ENCODE results near the gene NRSN2. TPM values are rescaled to one million over a fixed set of nuclear protein-coding genes. Genes with fewer than 3 reads are reported as not detected.

Gene NRSN2
- polyA plus RNA-seq, 1 of the 3 experiments (the other 2 are of a cell fraction) = 146 TPM

DNA sequence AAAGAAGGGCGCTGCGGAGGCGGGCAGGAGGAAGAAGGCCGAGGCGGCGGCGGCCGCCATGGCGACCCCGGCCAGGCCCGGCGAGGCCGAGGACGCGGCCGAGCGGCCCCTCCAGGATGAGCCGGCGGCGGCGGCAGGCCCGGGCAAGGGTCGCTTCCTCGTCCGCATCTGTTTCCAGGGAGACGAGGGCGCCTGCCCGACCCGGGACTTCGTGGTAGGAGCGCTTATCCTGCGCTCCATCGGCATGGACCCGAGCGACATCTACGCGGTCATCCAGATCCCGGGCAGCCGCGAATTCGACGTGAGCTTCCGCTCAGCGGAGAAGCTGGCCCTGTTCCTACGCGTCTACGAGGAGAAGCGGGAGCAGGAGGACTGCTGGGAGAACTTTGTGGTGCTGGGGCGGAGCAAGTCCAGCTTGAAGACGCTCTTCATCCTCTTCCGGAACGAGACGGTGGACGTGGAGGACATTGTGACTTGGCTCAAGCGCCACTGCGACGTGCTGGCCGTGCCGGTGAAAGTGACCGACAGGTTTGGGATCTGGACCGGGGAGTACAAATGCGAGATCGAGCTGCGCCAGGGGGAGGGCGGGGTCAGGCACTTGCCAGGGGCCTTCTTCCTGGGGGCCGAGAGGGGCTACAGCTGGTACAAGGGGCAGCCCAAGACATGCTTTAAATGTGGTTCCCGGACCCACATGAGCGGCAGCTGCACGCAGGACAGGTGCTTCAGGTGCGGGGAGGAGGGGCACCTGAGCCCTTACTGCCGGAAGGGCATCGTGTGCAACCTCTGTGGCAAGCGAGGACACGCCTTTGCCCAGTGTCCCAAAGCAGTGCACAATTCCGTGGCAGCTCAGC, 48.8 kb upstream of the NRSN2 start:
- Histone ChIP-seq H3K9me2 (no peaks in the 10 kb centered on the region), H3K9ac (peak overlapping the region; percentile 95), H3K4me3 (ENCODE audit: low read depth in 2 of 2, low read length in 1 of 2) (peak overlapping the region; percentile 87 to 93), H3K9me3 (no peaks in the 10 kb centered on the region), H3K4me1 (ENCODE audit: control insufficient read depth in 1 of 2, insufficient read depth in 2 of 2, low read depth in 1 of 2, low read length in 1 of 2) (peaks cover 20 to 24% of the 10 kb centered on the region in 2 experiments), H3K27me3 (ENCODE audit: insufficient read depth) (no peaks in the 10 kb centered on the region), H3K36me3 (replicated peaks in 1 of 2; ENCODE audit: control insufficient read depth in 1 of 2, insufficient read depth in 2 of 2, low read length in 1 of 2) (peaks cover 15 to 20% of the 10 kb centered on the region in 2 experiments), H3K4me2 (peak overlapping the region; percentile 86), H4K20me1 (ENCODE audit: insufficient read depth) (peaks cover 16% of the 10 kb centered on the region), H2AFZ (ENCODE audit: low read depth) (peak overlapping the region; percentile 19; the same call in 1 of the 2 replicates), H3K27ac (ENCODE audit: low read depth in 2 of 2, low read length in 1 of 2) (peak overlapping the region; percentile 86 to 95), H3F3A (replicated peaks; ENCODE audit: insufficient read depth) (peaks cover 16% of the 10 kb centered on the region), H3K79me2 (ENCODE audit: insufficient read depth) (peaks cover 34% of the 10 kb centered on the region)
- CTCF ChIA-PET = interaction anchor here (1.0 to 3.3 kb wide), 4 partner anchors 11 to 33 kb away, joined by 3 to 23 read pairs (median 10); partner anchors contain the start of gene SOX12
- WGBS (ENCODE audit: low lambda C conversion rate) = under 1% methylated on average over 36 of the region's 75 CpGs
- peak; percentile 65 for DNase-seq
- POLR2A ChIA-PET = interaction anchor here (1.3 to 4.8 kb wide), 4 partner anchors 12 to 49 kb away, joined by 6 to 29 read pairs (median 10); partner anchors contain the start of genes NRSN2 and SOX12
- TF ChIP-seq GABPA (IDR thresholded peaks at IDR 0.05; ENCODE audit: low read depth) (peak; percentile 24; the same call in 1 of the 2 replicates), EP300 (IDR thresholded peaks at IDR 0.05; ENCODE audit: borderline replicate concordance in 1 of 2, low read depth in 1 of 2, low read length in 1 of 2) (no peak), SIN3A (IDR thresholded peaks at IDR 0.05; ENCODE audit: borderline replicate concordance, low read depth, low read length) (0 out of 2 replicates have a peak, but pooled peaks have one; percentile 10), MXI1 (IDR thresholded peaks at IDR 0.05; ENCODE audit: low read depth, low read length) (0 out of 2 replicates have a peak, but pooled peaks have one; percentile 8), FOSL2 (IDR thresholded peaks at IDR 0.05; ENCODE audit: borderline replicate concordance, low read depth) (no peak), YY1 (IDR thresholded peaks at IDR 0.05; ENCODE audit: low read depth) (peak; percentile 11; the same call in 1 of the 2 replicates), POLR2AphosphoS5 (IDR thresholded peaks at IDR 0.05; ENCODE audit: low read depth, low read length) (peak; percentile 64), TEAD4 (IDR thresholded peaks at IDR 0.05; ENCODE audit: borderline replicate concordance, insufficient read depth) (no peak), RFX5 (IDR thresholded peaks at IDR 0.05; ENCODE audit: low read length) (no peak), FOXM1 (IDR thresholded peaks at IDR 0.05; ENCODE audit: low read depth) (no peak; the same call in 1 of the 2 replicates), JUND (IDR thresholded peaks at IDR 0.05) (no peak), FOXJ3 (CRISPR knock-in tag; IDR thresholded peaks at IDR 0.05) (peak; percentile 20; the same call in 1 of the 2 replicates), TAF1 (IDR thresholded peaks at IDR 0.05; ENCODE audit: borderline replicate concordance, low read depth, low read length) (0 out of 2 replicates have a peak, but pooled peaks have one; percentile 19), ELF1 (IDR thresholded peaks at IDR 0.05) (no peak), MEF2A (IDR thresholded peaks at IDR 0.05; ENCODE audit: borderline replicate concordance, low read depth) (no peak), RXRA (IDR thresholded peaks at IDR 0.05; ENCODE audit: borderline replicate concordance, low read depth) (no peak), GATA2 (CRISPR knock-in tag; IDR thresholded peaks at IDR 0.05) (no peak), EZH2phosphoT487 (IDR thresholded peaks at IDR 0.05; ENCODE audit: borderline replicate concordance, low read depth) (no peak), NRF1 (IDR thresholded peaks at IDR 0.05; ENCODE audit: low read depth, low read length) (no peak), NFIC (IDR thresholded peaks at IDR 0.05; ENCODE audit: borderline replicate concordance) (no peak)
- TF ChIP-seq, protein P1, sequence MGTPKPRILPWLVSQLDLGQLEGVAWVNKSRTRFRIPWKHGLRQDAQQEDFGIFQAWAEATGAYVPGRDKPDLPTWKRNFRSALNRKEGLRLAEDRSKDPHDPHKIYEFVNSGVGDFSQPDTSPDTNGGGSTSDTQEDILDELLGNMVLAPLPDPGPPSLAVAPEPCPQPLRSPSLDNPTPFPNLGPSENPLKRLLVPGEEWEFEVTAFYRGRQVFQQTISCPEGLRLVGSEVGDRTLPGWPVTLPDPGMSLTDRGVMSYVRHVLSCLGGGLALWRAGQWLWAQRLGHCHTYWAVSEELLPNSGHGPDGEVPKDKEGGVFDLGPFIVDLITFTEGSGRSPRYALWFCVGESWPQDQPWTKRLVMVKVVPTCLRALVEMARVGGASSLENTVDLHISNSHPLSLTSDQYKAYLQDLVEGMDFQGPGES (IDR thresholded peaks at IDR 0.05; ENCODE audit: low read depth, low read length) = no peak
- TF ChIP-seq, protein P2, sequence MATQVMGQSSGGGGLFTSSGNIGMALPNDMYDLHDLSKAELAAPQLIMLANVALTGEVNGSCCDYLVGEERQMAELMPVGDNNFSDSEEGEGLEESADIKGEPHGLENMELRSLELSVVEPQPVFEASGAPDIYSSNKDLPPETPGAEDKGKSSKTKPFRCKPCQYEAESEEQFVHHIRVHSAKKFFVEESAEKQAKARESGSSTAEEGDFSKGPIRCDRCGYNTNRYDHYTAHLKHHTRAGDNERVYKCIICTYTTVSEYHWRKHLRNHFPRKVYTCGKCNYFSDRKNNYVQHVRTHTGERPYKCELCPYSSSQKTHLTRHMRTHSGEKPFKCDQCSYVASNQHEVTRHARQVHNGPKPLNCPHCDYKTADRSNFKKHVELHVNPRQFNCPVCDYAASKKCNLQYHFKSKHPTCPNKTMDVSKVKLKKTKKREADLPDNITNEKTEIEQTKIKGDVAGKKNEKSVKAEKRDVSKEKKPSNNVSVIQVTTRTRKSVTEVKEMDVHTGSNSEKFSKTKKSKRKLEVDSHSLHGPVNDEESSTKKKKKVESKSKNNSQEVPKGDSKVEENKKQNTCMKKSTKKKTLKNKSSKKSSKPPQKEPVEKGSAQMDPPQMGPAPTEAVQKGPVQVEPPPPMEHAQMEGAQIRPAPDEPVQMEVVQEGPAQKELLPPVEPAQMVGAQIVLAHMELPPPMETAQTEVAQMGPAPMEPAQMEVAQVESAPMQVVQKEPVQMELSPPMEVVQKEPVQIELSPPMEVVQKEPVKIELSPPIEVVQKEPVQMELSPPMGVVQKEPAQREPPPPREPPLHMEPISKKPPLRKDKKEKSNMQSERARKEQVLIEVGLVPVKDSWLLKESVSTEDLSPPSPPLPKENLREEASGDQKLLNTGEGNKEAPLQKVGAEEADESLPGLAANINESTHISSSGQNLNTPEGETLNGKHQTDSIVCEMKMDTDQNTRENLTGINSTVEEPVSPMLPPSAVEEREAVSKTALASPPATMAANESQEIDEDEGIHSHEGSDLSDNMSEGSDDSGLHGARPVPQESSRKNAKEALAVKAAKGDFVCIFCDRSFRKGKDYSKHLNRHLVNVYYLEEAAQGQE (IDR thresholded peaks at IDR 0.05; ENCODE audit: low read depth, low read length) = no peak
- TF ChIP-seq, protein P3, sequence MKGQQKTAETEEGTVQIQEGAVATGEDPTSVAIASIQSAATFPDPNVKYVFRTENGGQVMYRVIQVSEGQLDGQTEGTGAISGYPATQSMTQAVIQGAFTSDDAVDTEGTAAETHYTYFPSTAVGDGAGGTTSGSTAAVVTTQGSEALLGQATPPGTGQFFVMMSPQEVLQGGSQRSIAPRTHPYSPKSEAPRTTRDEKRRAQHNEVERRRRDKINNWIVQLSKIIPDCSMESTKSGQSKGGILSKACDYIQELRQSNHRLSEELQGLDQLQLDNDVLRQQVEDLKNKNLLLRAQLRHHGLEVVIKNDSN (IDR thresholded peaks at IDR 0.05; ENCODE audit: borderline replicate concordance, low read depth) = no peak
- TF ChIP-seq, protein P4, sequence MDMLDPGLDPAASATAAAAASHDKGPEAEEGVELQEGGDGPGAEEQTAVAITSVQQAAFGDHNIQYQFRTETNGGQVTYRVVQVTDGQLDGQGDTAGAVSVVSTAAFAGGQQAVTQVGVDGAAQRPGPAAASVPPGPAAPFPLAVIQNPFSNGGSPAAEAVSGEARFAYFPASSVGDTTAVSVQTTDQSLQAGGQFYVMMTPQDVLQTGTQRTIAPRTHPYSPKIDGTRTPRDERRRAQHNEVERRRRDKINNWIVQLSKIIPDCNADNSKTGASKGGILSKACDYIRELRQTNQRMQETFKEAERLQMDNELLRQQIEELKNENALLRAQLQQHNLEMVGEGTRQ (IDR thresholded peaks at IDR 0.05; ENCODE audit: borderline replicate concordance, low read depth, low read length) = no peak
- TF ChIP-seq, protein P5, sequence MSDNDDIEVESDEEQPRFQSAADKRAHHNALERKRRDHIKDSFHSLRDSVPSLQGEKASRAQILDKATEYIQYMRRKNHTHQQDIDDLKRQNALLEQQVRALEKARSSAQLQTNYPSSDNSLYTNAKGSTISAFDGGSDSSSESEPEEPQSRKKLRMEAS (IDR thresholded peaks at IDR 0.05; ENCODE audit: low read depth) = no peak; the same call in 1 of the 2 replicates
